SIG-M5 (cell line): ENCODE measurements around the gene CEMIP2.

Experiments
- DNase-seq: peaks from one replicate; lab custom pipeline; 2025; lab: John Stamatoyannopoulos, UW

The CEMIP2 gene

DNA sequence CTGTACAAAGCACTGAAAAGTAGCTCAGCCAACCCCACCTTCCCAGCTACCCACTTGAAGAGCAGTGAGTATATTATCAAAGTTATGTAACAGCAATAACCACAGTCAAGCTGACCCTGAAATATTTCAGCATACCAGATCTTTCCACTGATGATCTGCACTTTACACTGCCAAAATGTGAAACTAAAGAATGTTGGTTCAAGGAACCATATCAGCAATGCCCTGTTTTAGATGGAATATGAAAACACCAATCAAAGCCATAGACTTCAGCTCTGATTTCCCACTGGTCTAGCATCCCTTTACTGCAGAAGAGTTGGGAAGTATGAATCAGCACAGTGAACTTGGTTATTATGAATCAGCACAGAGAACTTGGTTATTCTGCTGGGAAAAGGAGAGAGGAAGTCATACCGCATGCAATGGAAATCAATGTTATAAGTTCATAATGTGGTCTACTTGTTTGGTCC is 20.0 kb downstream of the CEMIP2 start:
- no peak for DNase-seq

DNA sequence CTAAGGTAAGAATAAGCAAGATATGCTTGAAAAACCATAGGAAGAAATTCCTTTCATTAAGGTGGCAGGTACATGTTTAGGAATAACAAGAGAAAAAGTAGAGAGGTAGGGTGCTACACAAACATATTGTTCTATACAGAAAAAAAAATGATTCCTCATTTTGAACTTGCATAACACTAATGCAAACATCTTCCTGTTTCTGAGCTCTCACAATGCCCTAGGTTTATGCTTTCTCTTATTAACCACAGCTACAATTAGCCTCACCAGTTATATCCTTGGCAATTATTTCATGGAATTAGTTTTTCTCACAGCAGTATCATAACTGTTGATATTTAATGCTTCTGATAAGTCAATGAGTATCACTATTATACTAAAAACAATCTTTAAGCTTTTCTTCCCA is 20.7 kb downstream of the CEMIP2 start:
- no peak for DNase-seq

DNA sequence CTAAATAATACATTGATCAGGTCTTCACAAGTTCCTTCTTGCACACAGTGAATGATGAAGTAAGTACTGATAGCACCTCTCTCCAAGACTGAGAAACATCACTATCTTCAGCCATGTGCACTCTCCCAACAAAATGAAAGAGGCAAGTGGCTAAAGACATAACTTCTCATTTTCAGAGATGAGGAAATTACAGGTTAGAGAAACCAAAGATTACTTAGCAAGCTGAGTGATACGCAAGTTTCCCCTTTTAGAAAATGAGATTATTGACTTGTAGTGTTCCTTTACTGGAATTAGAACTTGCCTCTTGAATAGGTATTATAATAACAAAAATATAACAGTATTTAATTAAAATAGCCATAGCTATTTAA is 21.6 kb downstream of the CEMIP2 start:
- no peak for DNase-seq

DNA sequence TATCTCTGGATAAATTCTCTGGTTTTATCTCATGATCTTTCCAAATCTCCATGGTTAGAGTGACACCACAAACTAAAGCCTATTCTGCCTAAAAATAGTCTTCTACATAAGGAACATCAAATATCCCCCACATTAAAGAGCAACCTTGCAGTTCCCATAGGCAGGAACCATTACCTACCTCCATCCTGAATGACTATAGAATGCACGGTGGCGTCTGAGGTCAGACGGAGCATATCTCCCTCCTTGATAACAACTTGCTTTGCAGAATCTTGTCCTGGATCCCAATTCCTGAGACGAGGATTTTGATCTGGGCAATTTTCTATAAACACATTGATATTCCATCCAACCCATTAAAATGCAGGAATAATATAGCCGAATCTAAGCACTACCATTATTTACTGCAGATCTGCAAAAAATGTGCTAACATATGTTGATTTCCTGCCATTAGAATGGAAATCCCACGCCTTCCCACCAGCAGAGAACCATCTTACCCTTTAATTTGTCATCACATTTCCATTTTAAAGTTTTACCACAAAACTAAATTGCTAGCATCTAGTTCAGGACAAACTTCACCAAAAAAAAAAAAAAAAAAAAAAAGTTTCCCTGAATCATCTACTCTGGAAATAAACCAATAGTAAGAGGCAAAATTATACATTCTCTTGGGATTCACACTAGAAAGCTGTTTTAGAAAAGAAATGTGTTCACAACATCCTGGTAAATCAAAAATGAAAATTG is 22.1 kb downstream of the CEMIP2 start:
- no peak for DNase-seq

DNA sequence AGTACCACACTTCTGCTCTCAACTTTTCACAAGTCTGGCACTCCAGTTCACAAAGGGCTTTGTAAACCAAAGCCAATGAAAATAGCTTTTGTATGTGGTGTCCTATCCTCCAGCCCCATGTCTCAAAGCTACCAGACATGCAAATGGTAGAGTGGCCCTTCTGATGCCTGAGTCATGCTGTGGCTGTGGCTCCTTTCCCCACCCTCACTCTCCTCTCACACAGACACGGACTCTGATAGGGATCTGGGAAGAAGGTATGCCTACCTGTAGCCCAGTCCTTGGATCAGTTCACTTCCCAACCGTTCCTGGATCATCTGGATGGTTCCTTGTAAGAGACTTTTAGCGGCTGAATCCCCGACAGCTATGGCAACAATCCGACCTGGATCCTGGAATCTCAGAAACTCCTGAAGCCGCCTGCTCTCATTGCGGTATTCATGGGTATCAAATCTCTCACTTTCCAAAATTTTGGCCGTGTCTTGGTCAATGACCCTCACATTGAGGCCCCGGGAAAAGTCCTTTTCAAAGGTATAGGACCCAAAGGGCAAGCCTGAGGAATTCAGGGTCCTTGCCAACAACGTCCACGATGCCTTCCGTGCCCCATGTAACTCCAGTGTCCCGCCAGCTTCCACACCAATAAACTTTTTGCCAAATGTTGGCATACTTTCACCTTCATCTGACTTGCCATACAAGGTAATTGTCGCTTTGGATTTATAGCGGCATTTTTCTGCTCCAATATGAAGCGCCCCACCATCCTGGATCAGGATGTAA is 23.4 kb downstream of the CEMIP2 start:
- no peak for DNase-seq

DNA sequence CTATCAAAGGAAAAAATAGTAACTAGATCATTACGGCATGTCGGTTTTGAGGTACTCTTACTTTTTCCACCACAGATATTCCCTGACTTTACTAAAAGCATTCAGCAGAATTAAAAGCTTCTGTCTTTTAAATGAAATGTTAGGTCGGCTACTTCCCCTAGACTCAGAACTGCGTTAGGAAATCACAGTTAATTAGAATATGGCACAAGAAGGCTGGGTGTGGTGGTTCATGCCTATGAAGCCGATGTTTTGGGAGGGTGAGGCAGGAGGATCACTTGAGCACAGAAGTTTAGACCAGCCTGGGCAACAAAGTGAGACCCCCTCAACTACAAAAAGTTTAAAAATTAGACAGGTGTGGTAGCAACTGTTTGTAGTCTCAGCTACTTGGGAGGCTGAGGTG is 24.4 kb downstream of the CEMIP2 start:
- DNase-seq, result no peak

DNA sequence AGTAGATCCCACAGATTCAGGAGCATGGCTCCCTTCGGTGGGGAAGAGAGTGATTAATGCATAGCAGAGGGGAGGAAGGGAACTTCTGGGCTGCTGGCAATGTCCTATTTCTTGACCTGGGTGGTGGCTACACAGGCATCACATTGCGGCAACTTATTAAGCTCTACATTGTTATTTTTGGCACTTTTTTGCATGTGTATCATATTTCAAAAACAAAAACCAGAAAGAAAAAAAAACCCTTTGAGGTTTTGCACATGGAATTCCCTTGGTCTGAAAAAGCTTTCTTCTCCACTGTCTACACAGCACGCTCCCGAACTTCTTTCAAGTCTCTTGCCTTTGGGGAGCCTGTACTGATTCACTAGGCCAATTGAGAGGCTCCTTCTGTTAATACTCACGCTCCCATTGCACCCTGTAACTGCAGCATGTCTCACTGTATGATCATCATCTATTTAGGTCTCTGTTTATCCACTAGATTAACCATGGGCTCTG is 25.1 kb downstream of the CEMIP2 start:
- DNase-seq, result no peak

DNA sequence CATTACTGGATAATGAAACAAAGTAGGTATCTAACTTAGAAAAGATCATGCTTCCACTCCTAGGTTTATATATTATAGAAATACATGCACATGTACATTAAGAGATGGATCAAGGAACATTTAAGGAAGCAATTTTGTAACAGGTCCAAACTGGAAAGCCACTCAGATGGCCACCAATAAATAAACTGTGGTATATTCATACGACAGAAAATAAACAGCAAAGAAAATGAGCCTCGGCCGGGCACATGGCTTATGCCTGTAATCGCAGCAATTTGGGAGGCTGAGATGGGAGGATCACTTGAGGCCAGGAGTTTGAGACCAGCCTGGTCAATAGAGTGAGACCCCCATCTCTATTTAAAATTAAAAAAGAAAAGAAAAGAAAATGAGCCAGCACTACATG is 25.6 kb downstream of the CEMIP2 start:
- no peak for DNase-seq

DNA sequence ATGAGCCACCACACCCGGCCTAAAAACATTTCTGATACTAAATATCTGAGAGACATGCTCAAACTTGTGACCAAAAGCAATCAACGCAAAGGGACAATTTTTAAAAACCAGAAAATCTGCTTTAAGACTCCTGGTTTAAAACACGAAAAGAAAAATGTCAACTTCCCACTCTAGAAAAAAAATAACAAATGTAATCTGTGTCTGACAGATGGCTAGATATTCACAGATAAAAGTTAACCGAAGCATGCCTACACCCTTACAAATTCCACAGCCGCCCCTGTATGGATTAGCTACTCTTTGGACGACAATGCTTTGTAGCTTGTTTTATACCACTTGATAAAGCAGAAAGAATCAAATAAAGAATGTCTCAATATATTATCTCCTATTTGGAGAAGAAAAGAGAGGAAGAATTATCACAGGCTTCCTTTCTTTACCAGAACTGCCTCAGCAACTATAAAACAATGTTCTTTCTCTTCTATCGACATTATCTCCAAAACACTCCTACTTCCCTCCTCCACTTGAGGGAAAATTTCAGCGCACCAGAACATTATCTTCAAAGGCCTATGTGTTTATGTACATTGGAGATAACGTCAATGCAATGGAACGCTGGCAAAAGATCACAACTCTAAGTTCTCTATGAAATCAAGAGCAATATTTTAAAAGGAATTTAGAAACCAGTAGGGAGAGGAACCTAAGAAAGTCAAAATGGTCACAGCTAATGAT is 26.2 kb downstream of the CEMIP2 start:
- no peak for DNase-seq

DNA sequence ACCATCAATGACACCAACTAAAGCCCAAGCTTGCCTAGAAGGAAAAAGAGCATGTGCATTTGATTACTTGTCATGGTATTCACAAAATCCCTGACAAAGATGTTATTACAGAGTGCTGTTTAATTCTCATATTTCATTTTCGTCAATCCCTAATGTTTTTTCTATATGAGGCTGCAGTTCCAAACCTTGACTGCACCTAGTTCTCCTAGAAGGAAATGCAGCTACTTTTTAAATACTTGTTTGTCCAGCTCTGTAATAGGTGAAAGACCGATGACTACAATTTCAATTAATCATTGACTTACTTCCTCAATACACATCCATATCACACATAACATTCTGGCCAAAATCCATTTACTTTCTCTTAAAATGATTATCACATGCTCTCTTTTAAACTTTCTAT is 28.1 kb downstream of the CEMIP2 start:
- DNase-seq, result no peak

DNA sequence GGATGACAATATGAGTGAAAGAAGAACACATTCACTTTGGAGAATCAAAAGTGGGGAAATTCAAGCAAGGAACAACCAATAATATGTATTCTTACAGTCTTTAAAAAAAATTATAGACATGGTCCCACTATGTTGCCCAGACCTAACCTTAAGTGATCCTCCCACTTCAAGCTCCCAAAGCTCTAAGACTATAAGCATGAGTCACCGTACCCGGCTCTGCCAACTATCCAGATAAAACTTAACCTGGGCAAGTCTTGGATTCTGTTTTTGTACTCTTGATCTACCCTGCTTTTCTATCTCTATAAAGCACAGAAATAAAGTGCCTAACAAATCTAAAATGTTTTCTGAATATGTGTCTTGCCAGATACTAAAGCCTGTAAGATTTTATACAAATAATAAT is 30.9 kb downstream of the CEMIP2 start:
- DNase-seq, result no peak

DNA sequence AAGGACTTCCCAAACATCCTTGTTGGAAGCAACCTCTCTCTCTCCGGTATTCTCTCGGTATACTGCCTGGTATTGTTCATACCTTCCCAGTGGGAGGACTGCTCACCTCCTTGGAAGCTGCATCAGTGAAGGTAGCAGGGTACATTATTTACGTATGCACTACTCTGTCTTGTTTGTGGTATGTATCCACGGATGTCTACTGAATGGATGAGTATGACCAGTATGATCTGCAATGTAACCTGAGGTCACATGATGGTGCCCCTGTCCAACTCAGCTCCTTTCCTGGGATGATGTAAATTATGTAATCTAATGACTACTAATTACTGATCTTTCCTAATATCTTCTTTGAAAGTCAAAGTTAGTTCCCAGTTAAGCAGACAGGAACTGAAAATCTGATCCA is 32.1 kb downstream of the CEMIP2 start:
- DNase-seq, result no peak

DNA sequence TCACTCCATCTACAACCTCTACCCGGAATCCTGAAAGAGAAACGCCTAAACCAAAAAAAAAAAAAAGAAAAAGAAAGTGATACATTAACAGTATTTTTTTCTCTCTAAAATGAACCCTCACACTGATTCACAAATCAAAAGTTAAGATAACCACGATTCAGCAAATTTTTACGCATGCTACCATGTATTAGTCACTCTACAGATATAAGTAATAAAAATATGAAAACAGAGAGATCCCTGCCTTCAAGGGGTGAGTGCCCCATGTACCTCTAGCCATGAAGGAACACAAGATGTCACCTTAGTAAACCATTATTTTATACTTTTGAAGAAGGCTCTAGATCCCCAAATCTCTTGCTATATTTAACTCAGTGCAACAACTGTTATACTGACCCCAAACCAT is 33.4 kb downstream of the CEMIP2 start:
- DNase-seq, result no peak

DNA sequence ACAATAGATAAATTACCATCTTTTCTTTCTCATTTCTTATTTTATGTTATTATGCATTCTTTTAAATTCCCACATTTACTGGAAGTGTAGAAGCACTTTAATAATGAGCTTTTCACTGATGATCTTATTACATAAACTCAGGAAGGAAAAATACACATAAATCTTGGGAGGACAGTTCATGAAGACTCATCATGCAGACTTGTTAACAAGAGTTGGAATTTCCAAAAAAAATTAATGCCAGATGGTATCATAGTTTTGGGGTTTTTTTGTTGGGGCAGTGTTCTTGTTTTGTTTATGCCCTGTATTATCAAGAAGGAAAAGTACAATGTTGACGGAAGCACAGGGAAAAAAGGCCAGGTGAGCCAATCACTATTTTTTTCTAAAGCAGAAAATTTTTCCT is 35.1 kb downstream of the CEMIP2 start:
- DNase-seq, result no peak

DNA sequence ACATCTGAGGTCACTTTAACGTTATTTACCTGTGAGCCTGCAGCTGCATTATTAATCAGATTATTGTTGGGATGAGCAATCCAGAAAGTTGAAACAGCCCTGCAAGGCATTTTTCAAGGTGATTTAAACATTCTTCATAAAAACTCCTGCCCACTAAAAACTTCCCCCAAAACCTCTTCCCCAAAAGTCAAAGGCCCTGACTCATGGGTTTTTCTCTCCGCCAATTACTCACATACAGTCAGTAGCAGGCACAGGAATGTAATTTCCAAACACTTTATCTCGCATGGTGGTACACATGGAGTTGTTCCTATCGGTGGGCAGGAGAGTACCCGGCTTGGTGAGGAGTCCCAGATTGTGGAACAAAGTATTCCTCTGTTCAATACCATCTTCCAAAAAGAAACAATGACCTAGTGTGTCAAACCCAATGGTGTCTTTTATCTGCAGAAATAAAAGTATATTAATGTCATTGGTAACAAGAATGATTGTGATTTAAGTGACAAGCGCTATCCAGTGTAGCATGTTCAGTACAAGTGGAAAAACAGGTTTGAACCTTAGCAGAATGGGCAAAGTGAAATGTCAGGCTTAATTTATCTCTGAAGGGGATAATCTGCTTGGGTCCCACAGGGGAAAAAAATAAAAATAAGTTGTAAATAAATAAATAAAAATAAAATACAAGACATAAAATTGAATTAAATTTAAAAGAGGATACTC is 38.3 kb downstream of the CEMIP2 start:
- DNase-seq, result no peak

DNA sequence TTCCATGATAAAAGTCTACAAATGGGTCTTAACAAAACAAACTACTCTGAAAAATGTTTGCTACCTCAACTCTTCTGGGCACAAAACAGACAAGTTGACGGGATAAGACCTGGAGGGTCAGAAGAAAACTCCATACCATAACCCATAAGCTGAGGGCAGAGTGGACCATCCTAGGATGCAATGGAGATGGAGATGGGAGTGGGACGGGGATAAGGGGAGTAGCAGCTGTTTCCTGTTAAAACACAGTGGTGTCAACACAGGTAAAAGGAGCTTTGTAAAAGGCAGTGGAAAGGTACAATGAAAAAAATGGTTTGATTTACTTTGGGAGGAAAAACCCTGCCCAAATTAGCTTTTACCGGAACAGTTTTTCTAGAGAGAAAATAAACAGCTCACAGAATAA is 41.6 kb downstream of the CEMIP2 start:
- DNase-seq, result no peak

DNA sequence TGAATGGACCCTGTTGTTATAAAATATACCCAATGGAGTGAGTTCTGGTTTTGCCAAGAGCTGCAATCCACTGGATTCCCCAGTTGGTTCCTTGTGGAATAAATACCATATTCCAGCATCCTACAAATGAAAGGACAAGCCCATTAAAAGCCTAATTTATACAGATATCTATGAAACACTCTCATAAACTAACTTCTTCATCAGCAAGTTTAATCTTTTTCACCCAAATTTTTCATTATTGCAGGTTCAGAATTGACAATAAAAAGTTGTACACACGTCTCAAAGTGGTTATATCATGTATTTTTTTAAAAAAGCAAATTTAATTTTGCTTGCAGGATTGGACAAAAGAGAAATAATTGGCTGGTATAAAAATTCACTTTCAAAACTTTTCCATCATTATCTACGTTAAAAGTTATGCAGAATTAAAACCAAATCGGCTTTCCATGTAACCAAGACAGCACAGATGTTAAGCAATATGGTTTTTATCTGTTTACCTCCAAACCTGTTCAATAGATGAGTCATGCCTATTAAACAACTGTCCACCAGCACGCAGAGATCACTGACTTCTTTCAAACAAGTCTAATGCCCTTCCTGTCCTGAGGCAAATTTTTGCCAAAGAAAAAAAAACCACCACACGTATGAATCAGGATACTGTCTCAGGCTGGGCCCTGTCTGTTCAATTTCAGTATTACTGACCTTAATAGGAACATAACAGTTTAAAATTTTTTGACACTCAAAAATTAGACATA is 42.5 kb downstream of the CEMIP2 start:
- no peak for DNase-seq

DNA sequence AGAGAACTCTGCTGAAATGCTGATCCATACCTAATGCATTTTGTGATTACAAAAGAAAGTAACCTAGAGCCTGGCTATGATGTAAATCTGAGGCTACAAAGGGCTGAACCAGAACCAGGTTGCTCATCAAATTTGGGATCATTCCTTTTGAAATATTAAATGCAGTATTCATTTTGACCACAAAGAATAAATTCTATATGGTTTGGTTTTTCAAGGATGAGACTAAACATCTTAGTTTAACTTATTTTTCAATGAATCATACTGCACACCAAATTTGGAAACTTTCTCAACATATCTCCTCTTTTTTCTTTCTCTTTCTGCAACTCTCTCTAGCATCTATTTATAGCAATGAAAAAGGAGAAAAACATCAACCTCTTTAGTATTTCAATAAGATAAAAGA is 46.5 kb downstream of the CEMIP2 start:
- no peak for DNase-seq

DNA sequence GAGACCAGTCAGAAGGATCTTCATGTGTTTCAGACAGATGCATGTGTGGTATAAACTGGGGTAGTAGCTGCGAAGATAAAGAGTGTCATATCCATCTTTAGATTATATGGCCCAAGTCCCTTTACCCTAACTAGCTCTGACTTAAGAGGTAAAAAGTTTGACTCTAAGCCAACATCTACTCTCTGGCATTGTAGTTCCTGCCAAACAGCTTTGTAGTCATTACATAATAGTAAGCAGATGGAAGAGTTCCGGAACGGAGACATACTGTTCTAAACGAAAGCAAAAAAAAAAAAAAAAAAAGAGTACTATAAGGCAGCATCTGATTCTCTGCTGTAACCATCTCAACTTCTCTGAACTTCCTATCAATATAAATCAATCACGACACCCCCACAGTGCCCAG is 48.8 kb downstream of the CEMIP2 start:
- no peak for DNase-seq

DNA sequence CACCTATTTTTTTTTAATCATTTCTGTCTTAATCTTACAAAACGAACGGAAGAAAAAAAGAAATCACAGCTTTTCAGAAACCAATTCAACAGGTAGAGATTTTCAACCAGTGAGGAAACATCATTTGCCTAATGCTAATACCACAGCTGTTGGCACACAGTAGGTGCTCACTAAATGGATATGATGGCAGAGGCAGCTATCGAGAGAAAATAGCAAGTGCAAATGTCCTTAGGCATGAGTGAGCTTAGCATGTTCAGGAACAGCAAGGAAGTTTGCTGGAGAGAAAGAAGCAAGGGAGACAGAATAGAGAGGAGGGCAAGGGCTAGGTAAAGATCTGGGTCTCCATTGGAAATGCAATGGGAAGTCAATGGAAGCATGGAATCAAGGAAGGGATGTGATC is 49.2 kb downstream of the CEMIP2 start:
- no peak for DNase-seq

DNA sequence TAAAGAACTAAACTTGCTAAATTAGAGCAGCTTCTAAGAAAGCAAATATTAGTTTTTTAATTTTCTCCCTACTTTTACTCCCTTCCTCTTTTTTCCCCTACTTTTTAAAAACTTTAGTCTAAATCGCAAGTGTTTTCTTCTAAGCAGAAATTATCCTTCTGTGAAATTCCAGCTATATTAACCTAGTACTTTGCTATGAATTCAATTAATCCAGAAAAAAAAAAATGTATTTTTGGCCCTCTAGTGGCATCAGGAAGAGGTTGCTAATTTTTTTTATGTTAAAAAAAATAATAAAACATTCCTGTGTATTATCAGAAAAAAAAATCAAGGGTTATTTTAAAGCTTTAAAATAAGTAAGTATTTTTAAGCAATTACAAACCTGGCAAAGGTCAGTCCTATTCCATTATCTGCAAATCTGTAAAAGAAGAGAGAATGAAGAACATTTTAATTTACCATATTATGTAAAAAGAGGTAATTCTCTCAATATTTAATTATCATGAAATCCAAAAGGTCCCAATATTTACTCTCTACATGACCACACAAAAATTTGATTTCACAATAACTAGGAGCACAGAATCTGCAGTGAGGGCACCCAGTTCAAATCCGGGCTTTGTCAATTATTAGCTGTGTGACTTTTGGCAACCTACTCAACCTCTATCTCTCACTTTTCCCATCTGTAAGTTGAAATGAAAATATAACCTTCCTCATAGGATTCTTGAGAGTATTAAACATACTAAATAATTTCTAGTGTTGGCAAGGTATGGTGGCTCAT is 52.0 kb downstream of the CEMIP2 start:
- no peak for DNase-seq
